LNCAP (cell line): ENCODE data around the gene MIEF1.

Experiments
- TF ChIP-seq, protein P1 (sequence below): fragments of 450-650 bp; IDR thresholded peaks from 2 replicates; pipeline ENCODE4 v1.5.1; 2017; ENCODE audit warnings: mild to moderate bottlenecking

The MIEF1 gene

DNA sequence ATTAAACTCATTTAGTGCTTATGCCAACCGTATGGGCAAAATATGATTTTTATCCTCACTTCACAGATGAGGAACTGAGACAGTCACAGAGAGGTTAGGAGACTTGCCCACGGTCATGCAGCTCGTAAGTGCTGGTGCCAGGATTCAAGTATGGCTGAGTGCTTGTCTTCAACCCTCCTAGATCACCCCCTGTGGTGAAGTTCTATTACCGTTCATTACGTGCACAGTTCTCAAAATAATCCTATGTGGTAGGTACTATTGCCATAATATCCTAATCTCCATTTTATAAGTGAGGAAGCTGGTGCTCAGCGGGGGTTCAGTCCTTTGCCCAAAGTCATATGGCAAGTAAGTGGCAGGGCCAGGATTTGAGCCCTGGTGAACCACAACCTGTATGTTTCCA is 1.5 kb downstream of the MIEF1 start:
- TF ChIP-seq, protein P1, sequence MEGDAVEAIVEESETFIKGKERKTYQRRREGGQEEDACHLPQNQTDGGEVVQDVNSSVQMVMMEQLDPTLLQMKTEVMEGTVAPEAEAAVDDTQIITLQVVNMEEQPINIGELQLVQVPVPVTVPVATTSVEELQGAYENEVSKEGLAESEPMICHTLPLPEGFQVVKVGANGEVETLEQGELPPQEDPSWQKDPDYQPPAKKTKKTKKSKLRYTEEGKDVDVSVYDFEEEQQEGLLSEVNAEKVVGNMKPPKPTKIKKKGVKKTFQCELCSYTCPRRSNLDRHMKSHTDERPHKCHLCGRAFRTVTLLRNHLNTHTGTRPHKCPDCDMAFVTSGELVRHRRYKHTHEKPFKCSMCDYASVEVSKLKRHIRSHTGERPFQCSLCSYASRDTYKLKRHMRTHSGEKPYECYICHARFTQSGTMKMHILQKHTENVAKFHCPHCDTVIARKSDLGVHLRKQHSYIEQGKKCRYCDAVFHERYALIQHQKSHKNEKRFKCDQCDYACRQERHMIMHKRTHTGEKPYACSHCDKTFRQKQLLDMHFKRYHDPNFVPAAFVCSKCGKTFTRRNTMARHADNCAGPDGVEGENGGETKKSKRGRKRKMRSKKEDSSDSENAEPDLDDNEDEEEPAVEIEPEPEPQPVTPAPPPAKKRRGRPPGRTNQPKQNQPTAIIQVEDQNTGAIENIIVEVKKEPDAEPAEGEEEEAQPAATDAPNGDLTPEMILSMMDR = no peak

GRCh38 chr22:39504071-39504470 is 2.0 kb downstream of the MIEF1 start:
- TF ChIP-seq, protein P1 = no peak

DNA sequence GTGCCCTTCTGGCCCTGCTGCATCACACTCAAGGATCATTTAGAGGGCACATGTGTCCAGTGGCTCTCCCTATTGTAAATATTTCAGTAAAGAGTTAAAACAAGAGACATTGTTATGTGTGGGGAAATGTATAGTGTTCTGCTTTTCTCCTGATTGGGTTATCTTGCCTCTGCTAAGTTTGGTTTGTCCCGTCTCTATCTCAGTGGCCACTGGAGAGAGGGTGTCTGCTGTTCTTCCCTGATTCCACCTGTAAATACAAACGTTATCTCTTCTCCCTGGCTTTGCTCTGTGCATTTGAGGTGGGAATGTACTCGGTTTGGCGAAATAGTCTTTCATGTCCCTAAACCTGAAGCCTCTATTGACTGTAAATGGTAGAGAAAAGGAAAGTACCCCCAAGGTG is 6.3 kb downstream of the MIEF1 start:
- TF ChIP-seq, protein P1 = no peak

GRCh38 chr22:39510529-39511149 is 8.5 kb downstream of the MIEF1 start:
- TF ChIP-seq, protein P1 = no peak

- TF ChIP-seq, protein P1 = no peak
These were observed 9.1 kb downstream of the MIEF1 start for GRCh38 chr22:39511226-39511625.

- TF ChIP-seq, protein P1 = no peak
These were observed 9.9 kb downstream of the MIEF1 start for GRCh38 chr22:39512026-39512425.

DNA sequence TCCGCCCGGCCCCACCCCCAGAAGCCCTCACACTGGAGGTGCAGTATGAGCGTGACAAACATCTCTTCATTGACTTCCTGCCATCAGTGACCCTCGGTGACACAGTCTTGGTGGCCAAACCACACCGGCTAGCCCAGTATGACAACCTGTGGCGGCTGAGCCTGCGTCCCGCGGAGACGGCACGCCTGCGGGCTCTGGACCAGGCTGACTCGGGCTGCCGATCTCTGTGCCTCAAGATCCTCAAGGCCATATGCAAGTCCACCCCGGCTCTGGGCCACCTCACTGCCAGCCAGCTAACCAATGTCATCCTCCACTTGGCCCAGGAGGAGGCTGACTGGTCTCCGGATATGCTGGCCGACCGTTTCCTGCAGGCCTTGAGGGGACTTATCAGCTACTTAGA is 11.7 kb downstream of the MIEF1 start:
- TF ChIP-seq, protein P1 = no peak
